Omental fat pad (tissue), 4 donors: ENCODE data around the gene CHCHD3. TPM values are rescaled to one million over a fixed set of nuclear protein-coding genes. Genes with fewer than 3 reads are reported as not detected.
"Not testable (repeated sequence)": the region's sequence is repeated elsewhere in the genome, so short reads cannot be mapped to it uniquely, and the experiment has no call there.

Experiments used
- ATAC-seq: fragments of 150-250 bp; one replicate; pipeline ENCODE4 v1.9.1; 2016; ENCODE audit warnings: mild to moderate bottlenecking, moderate library complexity; ENCODE audit not compliant: low FRiP score
- DNase-seq: peaks from one replicate; pipeline ENCODE4 v3.0.0-alpha.2; 2019; ENCODE audit warnings: low spot score
- CTCF ChIP-seq, 3 donors: fragments of 450-650 bp; IDR thresholded peaks; one replicate each; pipeline ENCODE4 v1.5.1; 2016 to 2017; ENCODE audit warnings: antibody characterized with exemption in 3 of 3, mild to moderate bottlenecking in 3 of 3, moderate library complexity in 2 of 3
- total RNA-seq, 4 donors: library from RNA; depleted of rRNA; stranded (reverse); fragments of >200 nt; gene quantifications; one replicate each; pipeline ENCODE4 v1.1.0, GENCODE V29; 2016

Gene CHCHD3
- total RNA-seq, 4 donors from 2014 or later = 53.0 to 63.1 (median 56.5) TPM

- no peak for TF ChIP-seq CTCF (IDR thresholded peaks at IDR 0.05)
- ATAC-seq (no peak), DNase-seq (no peak)
Observed at GRCh38 chr7:132910657-132911056, 171.2 kb downstream of the CHCHD3 start.

- ATAC-seq (no peak), DNase-seq (no peak)
- no peak for TF ChIP-seq CTCF (IDR thresholded peaks at IDR 0.05)
Observed at GRCh38 chr7:132907380-132907940, 174.4 kb downstream of the CHCHD3 start.

GRCh38 chr7:132906193-132906835 lies 175.6 kb downstream of the CHCHD3 start:
- no peak for ATAC-seq
- TF ChIP-seq CTCF (IDR thresholded peaks at IDR 0.05) = no peak
- DNase-seq = no peak

- not testable (repeated sequence) for ATAC-seq
Observed at GRCh38 chr7:132905136-132905535, 176.8 kb downstream of the CHCHD3 start.

GRCh38 chr7:132904209-132904608 lies 177.7 kb downstream of the CHCHD3 start:
- TF ChIP-seq CTCF (IDR thresholded peaks at IDR 0.05) = no peak
- ATAC-seq (no peak), DNase-seq (no peak)

More at GRCh38 chr7:132905136-132905535, 176.8 kb downstream of the CHCHD3 start:
- not testable (repeated sequence) for DNase-seq

GRCh38 chr7:132902294-132902693 lies 179.6 kb downstream of the CHCHD3 start:
- ATAC-seq = not testable (repeated sequence)

GRCh38 chr7:132901241-132901640 lies 180.6 kb downstream of the CHCHD3 start:
- ATAC-seq (no peak), DNase-seq (no peak)
- no peak for TF ChIP-seq CTCF (IDR thresholded peaks at IDR 0.05)

More at GRCh38 chr7:132902294-132902693, 179.6 kb downstream of the CHCHD3 start:
- not testable (repeated sequence) for DNase-seq

GRCh38 chr7:132899833-132900232 lies 182.1 kb downstream of the CHCHD3 start:
- TF ChIP-seq CTCF (IDR thresholded peaks at IDR 0.05) = no peak

GRCh38 chr7:132898641-132899175 lies 183.2 kb downstream of the CHCHD3 start:
- not testable (repeated sequence) for ATAC-seq, DNase-seq

More at GRCh38 chr7:132899833-132900232, 182.1 kb downstream of the CHCHD3 start:
- DNase-seq (no peak), ATAC-seq (no peak)
